Lower lobe of right lung (tissue), 2 donors: ENCODE measurements around the gene FADS1. TPM values are rescaled to one million over a fixed set of nuclear protein-coding genes. Genes with fewer than 3 reads are reported as not detected.

Source experiments
- ATAC-seq, 2 donors: fragments of 200-7000 bp; cut with Tn5 transposase; one replicate each; pipeline ENCODE4 v1.9.1; 2020 to 2022; ENCODE audit warnings: mild to moderate bottlenecking in 2 of 2, moderate library complexity in 2 of 2
- DNase-seq: peaks from one replicate; pipeline ENCODE4 v3.0.0-alpha.2; 2020
- H3K27ac ChIP-seq: fragments of 200-600 bp; one replicate; pipeline ENCODE4 v1.8.0; 2022
- H3K27me3 ChIP-seq: fragments of 200-600 bp; one replicate; pipeline ENCODE4 v1.8.0; 2022; ENCODE audit warnings: low read depth
- H3K36me3 ChIP-seq: fragments of 200-600 bp; one replicate; pipeline ENCODE4 v1.8.0; 2022; ENCODE audit warnings: mild to moderate bottlenecking
- H3K4me1 ChIP-seq: fragments of 200-600 bp; one replicate; pipeline ENCODE4 v1.8.0; 2022
- H3K4me3 ChIP-seq: fragments of 200-600 bp; one replicate; pipeline ENCODE4 v1.8.0; 2022; ENCODE audit warnings: mild to moderate bottlenecking
- H3K9me3 ChIP-seq: fragments of 200-600 bp; one replicate; pipeline ENCODE4 v1.8.0; 2022
- intact Hi-C: fragments of 100-400 bp; cut with DNase I; formaldehyde crosslinking; loops from one replicate; pipeline ENCODE4 v1.11.0; 2022
- total RNA-seq: library from RNA; stranded (reverse); fragmentation: NEBNext Ultra II Directional; extraction: Animal tissue kit (Norgen Biotek cat#: 25700); gene quantifications from one replicate; pipeline ENCODE4 v1.2.1, GENCODE V29; 2021
- TF ChIP-seq, protein P1 (sequence below): fragments of 200-600 bp; IDR thresholded peaks from one replicate; pipeline ENCODE4 v1.8.0; 2022; ENCODE audit warnings: antibody characterized with exemption, mild to moderate bottlenecking
- donor health status: DM: no; HTN: yes; CAD: no; lungs with severe emphysema.

FADS1 gene
- total RNA-seq, 1 donor from 2014 or later = 63.6 TPM

DNA sequence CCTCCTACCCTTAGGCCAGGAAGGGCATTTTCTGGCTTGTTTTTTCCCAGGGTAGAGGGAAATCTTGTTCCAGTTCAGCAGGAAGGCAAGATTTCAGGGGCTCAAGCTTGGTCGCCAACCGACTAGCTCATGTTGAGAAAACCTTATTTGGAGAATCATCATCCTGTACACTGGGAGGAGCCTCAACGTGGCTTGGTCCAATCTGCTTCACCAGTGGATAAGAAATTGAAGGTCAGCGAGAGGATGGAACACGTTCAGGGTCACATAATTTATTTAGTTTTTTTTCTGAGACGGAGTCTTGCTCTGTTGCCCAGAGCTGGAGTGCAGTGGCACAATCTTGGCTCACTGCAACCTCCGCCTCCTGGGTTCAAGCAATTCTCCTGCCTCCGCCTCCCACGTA is 31.8 kb upstream of the FADS1 start:
- TF ChIP-seq, protein P1, sequence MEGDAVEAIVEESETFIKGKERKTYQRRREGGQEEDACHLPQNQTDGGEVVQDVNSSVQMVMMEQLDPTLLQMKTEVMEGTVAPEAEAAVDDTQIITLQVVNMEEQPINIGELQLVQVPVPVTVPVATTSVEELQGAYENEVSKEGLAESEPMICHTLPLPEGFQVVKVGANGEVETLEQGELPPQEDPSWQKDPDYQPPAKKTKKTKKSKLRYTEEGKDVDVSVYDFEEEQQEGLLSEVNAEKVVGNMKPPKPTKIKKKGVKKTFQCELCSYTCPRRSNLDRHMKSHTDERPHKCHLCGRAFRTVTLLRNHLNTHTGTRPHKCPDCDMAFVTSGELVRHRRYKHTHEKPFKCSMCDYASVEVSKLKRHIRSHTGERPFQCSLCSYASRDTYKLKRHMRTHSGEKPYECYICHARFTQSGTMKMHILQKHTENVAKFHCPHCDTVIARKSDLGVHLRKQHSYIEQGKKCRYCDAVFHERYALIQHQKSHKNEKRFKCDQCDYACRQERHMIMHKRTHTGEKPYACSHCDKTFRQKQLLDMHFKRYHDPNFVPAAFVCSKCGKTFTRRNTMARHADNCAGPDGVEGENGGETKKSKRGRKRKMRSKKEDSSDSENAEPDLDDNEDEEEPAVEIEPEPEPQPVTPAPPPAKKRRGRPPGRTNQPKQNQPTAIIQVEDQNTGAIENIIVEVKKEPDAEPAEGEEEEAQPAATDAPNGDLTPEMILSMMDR = no peak
- Histone ChIP-seq H3K27me3 (no peaks in the 10 kb centered on the region), H3K36me3 (peaks cover 59% of the 10 kb centered on the region), H3K9me3 (no peaks in the 10 kb centered on the region), H3K27ac (no peak overlapping the region), H3K4me3 (no peak overlapping the region), H3K4me1 (no peaks in the 10 kb centered on the region)
- DNase-seq (no peak), ATAC-seq (no peak)
- intact Hi-C loops = no loop called here

DNA sequence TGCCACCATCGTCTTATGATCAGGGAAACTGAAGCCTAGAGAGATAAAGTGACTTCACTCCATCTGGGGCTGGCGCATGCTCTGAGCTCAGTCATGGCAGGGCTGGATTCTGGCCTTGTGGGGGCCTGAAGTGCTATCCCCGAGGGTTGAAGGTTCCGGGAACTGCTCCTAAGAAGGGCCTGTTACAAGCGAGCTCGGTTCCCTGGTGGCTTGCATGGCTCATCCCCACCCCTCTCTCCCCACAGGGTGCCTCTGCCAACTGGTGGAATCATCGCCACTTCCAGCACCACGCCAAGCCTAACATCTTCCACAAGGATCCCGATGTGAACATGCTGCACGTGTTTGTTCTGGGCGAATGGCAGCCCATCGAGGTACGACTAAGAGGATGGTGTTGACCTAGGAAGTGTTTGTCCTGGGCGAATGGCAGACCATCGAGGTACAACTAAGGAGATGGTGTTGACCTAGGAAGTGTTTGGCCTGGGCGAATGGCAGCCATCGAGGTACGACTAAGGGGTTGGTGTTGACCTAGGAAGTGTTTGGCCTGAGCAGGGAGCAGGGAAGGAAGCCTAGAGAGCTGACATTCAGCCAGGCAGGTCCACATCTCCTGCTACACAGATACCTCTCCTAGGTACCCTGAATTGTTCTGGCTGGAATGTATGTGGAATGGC is 31.2 kb upstream of the FADS1 start:
- no peak for DNase-seq
- Histone ChIP-seq H3K4me3 (no peak overlapping the region), H3K9me3 (no peaks in the 10 kb centered on the region), H3K27me3 (no peaks in the 10 kb centered on the region), H3K36me3 (peaks cover 64% of the 10 kb centered on the region), H3K4me1 (no peaks in the 10 kb centered on the region), H3K27ac (no peak overlapping the region)
- ATAC-seq = no peak
- TF ChIP-seq, protein P1 = no peak
- intact Hi-C loops = no loop called here

DNA sequence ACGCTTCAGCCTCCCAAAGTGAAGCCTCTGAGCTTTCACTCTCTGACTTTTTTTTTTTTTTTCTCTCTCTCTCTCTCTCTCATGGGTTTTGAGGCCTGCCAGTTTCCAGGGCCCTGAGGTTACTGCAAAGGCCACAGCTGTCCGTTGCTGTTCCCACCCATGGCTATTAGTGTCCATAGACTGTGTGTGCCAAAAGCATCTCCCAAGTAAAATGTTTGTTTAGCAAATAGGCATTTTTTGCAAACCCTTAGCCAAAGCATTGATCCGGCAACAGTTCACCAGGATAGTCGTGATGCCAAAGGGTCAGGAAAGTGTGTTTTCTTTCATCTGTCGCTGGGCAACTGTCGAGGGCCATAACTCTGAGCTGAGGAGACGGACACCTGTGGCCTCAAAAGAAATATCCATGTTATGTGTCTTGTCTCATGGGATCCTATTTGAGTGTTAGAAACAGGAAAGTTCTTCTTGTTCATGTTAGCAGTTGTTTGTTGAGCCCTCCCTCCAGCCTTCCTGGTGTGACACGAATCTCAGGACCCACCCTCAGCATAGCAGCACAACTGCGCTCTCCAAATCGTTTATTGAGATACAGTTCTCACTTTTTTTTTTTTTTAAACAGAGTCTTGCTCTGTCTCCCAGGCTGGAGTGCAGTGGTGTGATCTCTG is 29.7 kb upstream of the FADS1 start:
- no peak for DNase-seq
- no peak overlapping the region for H3K4me3 ChIP-seq

DNA sequence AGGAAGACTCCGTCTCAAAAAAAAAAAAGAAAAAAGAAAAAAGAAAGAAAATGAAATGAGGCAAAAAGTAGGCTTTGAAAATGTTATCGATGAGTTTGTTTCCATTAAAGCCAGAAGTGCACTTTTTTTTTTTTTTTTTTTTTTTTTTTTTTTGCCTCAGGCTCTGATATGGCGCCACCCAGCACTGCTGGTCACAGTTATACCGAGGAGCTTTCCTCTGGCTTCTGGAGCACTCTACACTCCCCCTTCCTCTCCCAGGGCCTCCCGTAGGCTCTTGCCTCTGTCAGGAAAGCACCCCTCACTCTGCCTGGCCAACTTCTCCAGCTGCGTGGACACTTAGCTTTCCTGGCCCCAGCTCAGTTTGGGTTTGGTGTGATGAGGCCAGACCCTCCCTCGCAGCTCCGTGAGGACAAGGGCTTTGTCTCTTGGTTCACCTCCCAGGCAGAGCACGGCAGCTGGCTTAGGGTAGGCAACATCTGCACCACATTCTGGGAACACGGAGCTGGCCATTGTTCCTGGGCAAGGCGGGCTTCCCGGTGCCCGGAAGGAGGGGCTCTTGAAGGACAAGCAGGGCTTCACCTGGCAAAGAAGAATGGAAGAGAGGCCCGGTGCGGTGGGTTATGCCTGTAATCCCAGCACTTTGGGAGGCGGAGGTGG is 28.2 kb upstream of the FADS1 start:
- ATAC-seq (no peak), DNase-seq (no peak)
- Histone ChIP-seq H3K27ac (no peak overlapping the region), H3K27me3 (no peaks in the 10 kb centered on the region), H3K4me1 (no peaks in the 10 kb centered on the region), H3K4me3 (no peak overlapping the region), H3K9me3 (no peaks in the 10 kb centered on the region), H3K36me3 (peaks cover 60% of the 10 kb centered on the region)
- intact Hi-C loops = no loop called here
- TF ChIP-seq, protein P1 = no peak

More for the DNA sequence above, 29.7 kb upstream of the FADS1 start:
- no peak overlapping the region for H3K27ac ChIP-seq
- intact Hi-C loops = no loop called here
- no peak for ATAC-seq
- H3K36me3 ChIP-seq = peaks cover 61% of the 10 kb centered on the region
- H3K9me3 ChIP-seq = no peaks in the 10 kb centered on the region
- H3K4me1 ChIP-seq = no peaks in the 10 kb centered on the region
- H3K27me3 ChIP-seq = no peaks in the 10 kb centered on the region
- TF ChIP-seq, protein P1 = no peak

DNA sequence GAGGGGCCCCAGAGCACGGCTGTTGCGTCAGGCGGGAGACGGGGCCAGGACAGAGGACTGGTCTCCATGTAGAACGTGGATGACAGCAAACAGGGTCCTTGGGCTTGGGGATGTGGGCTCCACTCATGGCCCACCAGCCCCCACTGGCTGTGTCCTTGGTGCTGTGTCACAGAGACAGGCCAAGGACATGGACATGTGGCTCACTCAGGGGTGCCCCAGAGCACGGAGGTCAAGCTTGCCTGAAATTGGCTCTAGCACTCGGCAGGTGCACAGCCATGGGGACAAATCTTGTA is 25.7 kb upstream of the FADS1 start:
- Histone ChIP-seq H3K36me3 (peaks cover 45% of the 10 kb centered on the region), H3K27ac (no peak overlapping the region), H3K4me1 (no peaks in the 10 kb centered on the region), H3K4me3 (no peak overlapping the region), H3K27me3 (no peaks in the 10 kb centered on the region), H3K9me3 (no peaks in the 10 kb centered on the region)
- TF ChIP-seq, protein P1 = no peak
- ATAC-seq (no peak), DNase-seq (no peak)
- intact Hi-C loops = no loop called here
